Smooth muscle cell (in vitro differentiated cells): ENCODE data around the gene ZFHX3. TPM values are rescaled to one million over a fixed set of nuclear protein-coding genes. Genes with fewer than 3 reads are reported as not detected.
"Not testable (repeated sequence)": the region's sequence is repeated elsewhere in the genome, so short reads cannot be mapped to it uniquely, and the experiment has no call there.

Experiments
- DNase-seq: peaks from one replicate; lab custom pipeline; 2025; ENCODE audit not compliant: unreplicated experiment; lab: John Stamatoyannopoulos, UW
- H2AFZ ChIP-seq: fragments of 200-600 bp; sonication (generic); 2 replicates; pipeline ENCODE4 v1.6.0; 2016; ENCODE audit warnings: antibody characterized with exemption, low read depth, mild to moderate bottlenecking
- H3F3A ChIP-seq: fragments of 200-600 bp; sonication (generic); 2 replicates; pipeline ENCODE4 v1.6.0; 2017; ENCODE audit warnings: antibody characterized with exemption, low read depth
- H3K27ac ChIP-seq: fragments of 200-600 bp; sonication (generic); 2 replicates; pipeline ENCODE4 v1.5.1; 2016; ENCODE audit warnings: low read depth, mild to moderate bottlenecking
- H3K27me3 ChIP-seq: fragments of 200-600 bp; sonication (generic); 2 replicates; pipeline ENCODE4 v1.6.1; 2016; ENCODE audit warnings: low read depth, mild to moderate bottlenecking
- H3K36me3 ChIP-seq: fragments of 200-600 bp; sonication (generic); 2 replicates; pipeline ENCODE4 v1.5.1; 2016; ENCODE audit warnings: low read depth
- H3K4me1 ChIP-seq: fragments of 200-600 bp; sonication (generic); 2 replicates; pipeline ENCODE4 v1.5.1; 2016; ENCODE audit warnings: low read depth
- H3K4me2 ChIP-seq: fragments of 200-600 bp; sonication (generic); 2 replicates; pipeline ENCODE4 v1.6.0; 2016; ENCODE audit warnings: mild to moderate bottlenecking
- H3K4me3 ChIP-seq: fragments of 200-600 bp; sonication (generic); 2 replicates; pipeline ENCODE4 v1.5.1; 2016; ENCODE audit warnings: mild to moderate bottlenecking
- H3K79me2 ChIP-seq: fragments of 200-600 bp; sonication (generic); 2 replicates; pipeline ENCODE4 v1.6.0; 2016; ENCODE audit warnings: low read depth, mild to moderate bottlenecking
- H3K9ac ChIP-seq: fragments of 200-600 bp; sonication (generic); 2 replicates; pipeline ENCODE4 v1.6.0; 2016; ENCODE audit warnings: low read depth
- H3K9me3 ChIP-seq: fragments of 200-600 bp; sonication (generic); replicated peaks from 2 replicates; pipeline ENCODE4 v1.5.1; 2016; ENCODE audit warnings: low read depth
- H4K20me1 ChIP-seq: fragments of 200-600 bp; sonication (generic); 2 replicates; pipeline ENCODE4 v1.6.0; 2016; ENCODE audit warnings: low read depth
- WGBS: methylation state at CpG from one replicate; pipeline ENCODE4 v1.1.7; 2016; ENCODE audit warnings: low lambda C conversion rate; 5-methylcytosine and 5-hydroxymethylcytosine counted together
- polyA plus RNA-seq: library from polyadenylated mRNA; unstranded; fragments of >200 nt; fragmentation: Nextera tagmentation; extraction: Ambion mirVana; gene quantifications from 2 replicates; pipeline ENCODE4 v1.2.1, GENCODE V29; 2016
- total RNA-seq: library from RNA; depleted of rRNA; stranded (reverse); fragments of >200 nt; gene quantifications from 2 replicates; pipeline ENCODE4 v1.2.3, GENCODE V29; 2014
- TF ChIP-seq, protein P1 (sequence below): fragments of 200-600 bp; sonication (generic); IDR thresholded peaks from 2 replicates; pipeline ENCODE4 v1.5.1; 2017; ENCODE audit warnings: borderline replicate concordance, mild to moderate bottlenecking, antibody characterized with exemption; ENCODE audit not compliant: insufficient read depth, poor library complexity, severe bottlenecking

Gene ZFHX3
- total and polyA plus RNA-seq, 2 experiments from 2014 or later, result 3.1 to 9.8 TPM

DNA sequence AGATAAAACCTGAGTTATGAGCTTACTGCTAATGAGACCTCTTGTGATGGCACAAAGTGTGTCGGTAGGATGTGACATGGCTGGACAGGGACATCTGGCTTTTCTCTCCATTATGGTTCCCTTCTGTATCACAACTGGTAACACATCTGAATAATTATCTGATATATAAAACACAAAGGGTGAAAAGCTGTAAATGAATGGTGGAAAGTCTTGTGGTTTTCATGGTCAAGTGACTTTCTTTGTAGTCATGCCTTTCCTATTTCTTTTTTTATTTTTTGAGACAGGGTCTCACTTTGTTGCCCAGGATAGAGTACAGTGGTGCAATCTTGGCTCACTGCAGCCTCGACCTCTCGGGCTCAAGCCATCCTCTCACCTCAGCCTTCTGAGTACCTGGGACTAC, 35.3 kb upstream of the ZFHX3 start:
- Histone ChIP-seq H3K4me2 (no peak overlapping the region), H3K27ac (peak overlapping the region; percentile 67), H3K9ac (no peak overlapping the region), H3F3A (no peaks in the 10 kb centered on the region), H3K9me3 (no peaks in the 10 kb centered on the region), H3K27me3 (no peaks in the 10 kb centered on the region), H3K4me1 (no peaks in the 10 kb centered on the region), H2AFZ (no peak overlapping the region), H4K20me1 (no peaks in the 10 kb centered on the region), H3K36me3 (no peaks in the 10 kb centered on the region), H3K4me3 (no peak overlapping the region), H3K79me2 (no peaks in the 10 kb centered on the region)
- TF ChIP-seq, protein P1, sequence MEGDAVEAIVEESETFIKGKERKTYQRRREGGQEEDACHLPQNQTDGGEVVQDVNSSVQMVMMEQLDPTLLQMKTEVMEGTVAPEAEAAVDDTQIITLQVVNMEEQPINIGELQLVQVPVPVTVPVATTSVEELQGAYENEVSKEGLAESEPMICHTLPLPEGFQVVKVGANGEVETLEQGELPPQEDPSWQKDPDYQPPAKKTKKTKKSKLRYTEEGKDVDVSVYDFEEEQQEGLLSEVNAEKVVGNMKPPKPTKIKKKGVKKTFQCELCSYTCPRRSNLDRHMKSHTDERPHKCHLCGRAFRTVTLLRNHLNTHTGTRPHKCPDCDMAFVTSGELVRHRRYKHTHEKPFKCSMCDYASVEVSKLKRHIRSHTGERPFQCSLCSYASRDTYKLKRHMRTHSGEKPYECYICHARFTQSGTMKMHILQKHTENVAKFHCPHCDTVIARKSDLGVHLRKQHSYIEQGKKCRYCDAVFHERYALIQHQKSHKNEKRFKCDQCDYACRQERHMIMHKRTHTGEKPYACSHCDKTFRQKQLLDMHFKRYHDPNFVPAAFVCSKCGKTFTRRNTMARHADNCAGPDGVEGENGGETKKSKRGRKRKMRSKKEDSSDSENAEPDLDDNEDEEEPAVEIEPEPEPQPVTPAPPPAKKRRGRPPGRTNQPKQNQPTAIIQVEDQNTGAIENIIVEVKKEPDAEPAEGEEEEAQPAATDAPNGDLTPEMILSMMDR, result no peak
- WGBS, result 83% methylated on average over 3 of the region's 3 CpGs
- DNase-seq, result no peak

DNA sequence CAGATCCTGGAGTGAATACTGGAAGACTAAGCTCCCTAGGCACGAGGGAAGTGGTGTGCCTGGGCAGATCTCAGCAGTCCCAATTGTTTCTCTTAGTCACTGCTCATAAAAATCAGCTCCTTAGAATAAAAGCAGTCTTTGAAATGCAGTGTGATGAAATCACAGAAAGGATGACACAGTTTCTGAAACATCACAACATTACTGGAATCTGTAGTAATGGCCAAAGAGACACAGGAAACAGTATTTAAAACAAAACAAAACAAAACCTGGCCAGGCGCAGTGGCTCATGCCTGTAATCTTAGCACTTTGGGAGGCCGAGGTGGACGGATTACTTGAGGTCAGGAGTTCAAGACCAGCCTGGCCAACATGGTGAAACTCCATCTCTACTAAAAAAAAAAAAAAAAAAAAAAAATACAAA, 34.7 kb upstream of the ZFHX3 start:
- H3K4me3 ChIP-seq, result not testable (repeated sequence)

DNA sequence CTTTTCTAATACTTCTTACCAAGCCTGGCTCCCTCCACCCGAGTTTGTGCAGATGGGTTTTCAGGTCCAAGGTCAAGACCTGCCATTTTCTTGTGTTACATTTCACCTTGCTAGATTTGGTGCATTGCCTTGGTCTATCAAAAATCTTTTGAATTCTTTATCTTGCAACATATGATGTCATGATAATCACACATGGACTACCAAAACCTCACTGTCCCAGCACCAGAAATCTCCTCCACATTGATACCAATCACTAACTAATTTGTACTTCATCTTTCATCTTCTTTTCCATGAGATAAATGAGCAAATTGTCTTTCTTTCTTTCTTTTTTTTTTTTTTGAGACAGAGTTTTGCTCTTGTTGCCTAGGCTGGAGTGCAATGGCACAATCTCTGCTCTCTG, 33.0 kb upstream of the ZFHX3 start:
- no peaks in the 10 kb centered on the region for H3K27me3 ChIP-seq
- no peaks in the 10 kb centered on the region for H3K9me3 ChIP-seq
- H3K79me2 ChIP-seq, result no peaks in the 10 kb centered on the region
- H3K4me1 ChIP-seq, result no peaks in the 10 kb centered on the region
- WGBS, result 95% methylated on average over 1 of the region's 1 CpG
- DNase-seq, result no peak
- H3K36me3 ChIP-seq, result no peaks in the 10 kb centered on the region
- H3K4me2 ChIP-seq, result no peak overlapping the region
- TF ChIP-seq, protein P1, result no peak
- H3K27ac ChIP-seq, result no peak overlapping the region
- no peak overlapping the region for H2AFZ ChIP-seq
- no peaks in the 10 kb centered on the region for H4K20me1 ChIP-seq
- H3K4me3 ChIP-seq, result no peak overlapping the region
- no peak overlapping the region for H3K9ac ChIP-seq
- H3F3A ChIP-seq, result no peaks in the 10 kb centered on the region

More for the DNA sequence above, 34.7 kb upstream of the ZFHX3 start:
- not testable (repeated sequence) for H3F3A ChIP-seq, H3K79me2 ChIP-seq, H2AFZ ChIP-seq, H3K4me1 ChIP-seq, H3K27me3 ChIP-seq, H3K36me3 ChIP-seq, H3K4me2 ChIP-seq, H3K9ac ChIP-seq, H4K20me1 ChIP-seq, DNase-seq, H3K9me3 ChIP-seq
- WGBS, result 0% methylated on average over 4 of the region's 4 CpGs
- H3K27ac ChIP-seq, result peak overlapping the region; percentile 67

DNA sequence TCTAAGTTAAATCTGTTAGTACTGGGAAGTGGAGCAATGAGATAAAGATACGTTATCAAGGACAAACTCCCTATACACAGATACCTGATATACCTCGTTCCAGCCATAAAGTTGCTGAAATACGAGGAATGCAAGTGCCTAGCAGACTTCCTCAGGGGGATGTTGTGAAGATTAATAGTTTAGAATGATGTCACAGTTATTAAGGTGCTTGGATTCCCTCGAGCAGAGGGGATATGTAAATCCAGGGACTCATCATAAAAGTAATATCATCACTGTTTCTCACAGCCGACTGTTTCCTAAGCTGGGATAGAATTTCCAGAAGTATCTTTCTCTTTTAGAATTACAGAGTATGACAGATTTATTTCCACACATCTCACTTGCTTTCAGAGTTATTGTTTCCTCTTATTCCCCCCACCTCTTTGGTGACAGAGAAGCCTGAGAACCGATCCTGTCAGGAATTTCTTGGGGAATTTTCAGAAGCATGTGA, 28.4 kb upstream of the ZFHX3 start:
- Histone ChIP-seq H3K4me1 (peaks cover 2% of the 10 kb centered on the region), H4K20me1 (no peaks in the 10 kb centered on the region), H2AFZ (no peak overlapping the region), H3F3A (no peaks in the 10 kb centered on the region), H3K9me3 (no peaks in the 10 kb centered on the region), H3K4me3 (no peak overlapping the region), H3K4me2 (no peak overlapping the region), H3K36me3 (no peaks in the 10 kb centered on the region), H3K27ac (no peak overlapping the region), H3K27me3 (no peaks in the 10 kb centered on the region), H3K79me2 (no peaks in the 10 kb centered on the region), H3K9ac (no peak overlapping the region)
- no peak for DNase-seq
- TF ChIP-seq, protein P1, result no peak
- WGBS, result 73% methylated on average over 6 of the region's 6 CpGs
